ENCODE results near the gene PLCB1. TPM values are rescaled to one million over a fixed set of nuclear protein-coding genes. Genes with fewer than 3 reads are reported as not detected.

The PLCB1 gene
- total and polyA plus RNA-seq, 2 of the 4 experiments (the other 2 are of a cell fraction): 5.6 to 16.1 TPM

DNA sequence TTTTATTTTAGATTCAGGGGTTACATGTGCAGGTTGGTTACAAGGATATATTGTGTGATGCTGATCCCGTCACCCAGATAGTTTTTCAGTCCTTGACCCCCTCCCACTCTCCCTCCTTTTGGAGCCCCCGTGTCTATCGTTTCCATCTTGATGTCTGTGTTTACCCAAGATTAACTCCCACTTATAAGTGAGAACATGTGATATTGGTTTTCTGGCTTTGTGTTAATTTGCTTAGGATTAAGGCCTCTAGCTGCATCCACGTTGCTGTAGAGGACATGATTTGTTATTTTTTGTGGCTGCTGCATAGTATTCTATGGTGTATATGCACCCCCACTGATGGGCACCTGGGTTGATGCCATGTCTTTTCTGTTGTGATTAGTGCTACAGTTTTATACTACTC lies 178.6 kb downstream of the PLCB1 start:
- H3K79me1 ChIP-seq (ENCODE audit: low read depth in 1 of 2, low read length in 2 of 2): no peaks in the 10 kb centered on the region; a peak in 1 of 4 replicates
- H3K36me3 ChIP-seq (ENCODE audit: control insufficient read depth, insufficient read depth, low read length): no peaks in the 10 kb centered on the region
- H3K18ac ChIP-seq (ENCODE audit: low read depth, low read length): no peak overlapping the region
- H4K20me1 ChIP-seq (ENCODE audit: insufficient read depth, low read length): no peaks in the 10 kb centered on the region
- H3K27me3 ChIP-seq (ENCODE audit: control insufficient read depth, insufficient read depth, low read length): no peaks in the 10 kb centered on the region
- H3K9me1 ChIP-seq (ENCODE audit: insufficient read depth, low read length): no peaks in the 10 kb centered on the region
- H4K91ac ChIP-seq (ENCODE audit: insufficient read depth, low read depth, low read length): no peak overlapping the region
- no peaks in the 10 kb centered on the region for H3K4me1 ChIP-seq (ENCODE audit: control insufficient read depth, insufficient read depth, low read length)
- ChIA-PET POLR2A (ENCODE audit: unreplicated experiment) (no interaction called here), CTCF (interaction anchor here (1.1 kb wide), 1 partner anchor 12 kb away, joined by 4 read pairs; no protein-coding TSS in a partner anchor)
- no peak overlapping the region for H2BK120ac ChIP-seq (ENCODE audit: low read depth, low read length)
- H2BK20ac ChIP-seq (ENCODE audit: low read depth, low read length): no peak overlapping the region
- dilution Hi-C loops (cut with HindIII; ENCODE audit: low sequenced_read_pairs, unreplicated experiment) (no loop called here), in situ Hi-C loops (cut with MboI; ENCODE audit: low sequenced_read_pairs) (no loop called here), intact Hi-C loops (cut with micrococcal nuclease) (no loop called here)
- no peak overlapping the region for H3K4me3 ChIP-seq (ENCODE audit: insufficient read depth, low read depth, low read length)
- no peak overlapping the region for H3K23ac ChIP-seq (ENCODE audit: low read depth, low read length)
- H3K27ac ChIP-seq (ENCODE audit: insufficient read depth, low read length): no peak overlapping the region
- no peak overlapping the region for H3K56ac ChIP-seq (ENCODE audit: extremely low read depth, insufficient read depth, low read length)
- no peak overlapping the region for H2BK5ac ChIP-seq (ENCODE audit: low read depth, low read length, poor library complexity, severe bottlenecking)
- ATAC-seq (ENCODE audit: low read depth) (no peak), DNase-seq (no peak)
- TF ChIP-seq, protein P1, sequence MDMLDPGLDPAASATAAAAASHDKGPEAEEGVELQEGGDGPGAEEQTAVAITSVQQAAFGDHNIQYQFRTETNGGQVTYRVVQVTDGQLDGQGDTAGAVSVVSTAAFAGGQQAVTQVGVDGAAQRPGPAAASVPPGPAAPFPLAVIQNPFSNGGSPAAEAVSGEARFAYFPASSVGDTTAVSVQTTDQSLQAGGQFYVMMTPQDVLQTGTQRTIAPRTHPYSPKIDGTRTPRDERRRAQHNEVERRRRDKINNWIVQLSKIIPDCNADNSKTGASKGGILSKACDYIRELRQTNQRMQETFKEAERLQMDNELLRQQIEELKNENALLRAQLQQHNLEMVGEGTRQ (IDR thresholded peaks at IDR 0.05; ENCODE audit: low read depth, low read length): no peak
- no peak for TF ChIP-seq MAFK (IDR thresholded peaks at IDR 0.05; ENCODE audit: low read depth, low read length)
- TF ChIP-seq, protein P2, sequence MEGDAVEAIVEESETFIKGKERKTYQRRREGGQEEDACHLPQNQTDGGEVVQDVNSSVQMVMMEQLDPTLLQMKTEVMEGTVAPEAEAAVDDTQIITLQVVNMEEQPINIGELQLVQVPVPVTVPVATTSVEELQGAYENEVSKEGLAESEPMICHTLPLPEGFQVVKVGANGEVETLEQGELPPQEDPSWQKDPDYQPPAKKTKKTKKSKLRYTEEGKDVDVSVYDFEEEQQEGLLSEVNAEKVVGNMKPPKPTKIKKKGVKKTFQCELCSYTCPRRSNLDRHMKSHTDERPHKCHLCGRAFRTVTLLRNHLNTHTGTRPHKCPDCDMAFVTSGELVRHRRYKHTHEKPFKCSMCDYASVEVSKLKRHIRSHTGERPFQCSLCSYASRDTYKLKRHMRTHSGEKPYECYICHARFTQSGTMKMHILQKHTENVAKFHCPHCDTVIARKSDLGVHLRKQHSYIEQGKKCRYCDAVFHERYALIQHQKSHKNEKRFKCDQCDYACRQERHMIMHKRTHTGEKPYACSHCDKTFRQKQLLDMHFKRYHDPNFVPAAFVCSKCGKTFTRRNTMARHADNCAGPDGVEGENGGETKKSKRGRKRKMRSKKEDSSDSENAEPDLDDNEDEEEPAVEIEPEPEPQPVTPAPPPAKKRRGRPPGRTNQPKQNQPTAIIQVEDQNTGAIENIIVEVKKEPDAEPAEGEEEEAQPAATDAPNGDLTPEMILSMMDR (conservative IDR thresholded peaks at IDR 0.05; ENCODE audit: low read depth, low read length): no peak
- TF ChIP-seq, protein P3, sequence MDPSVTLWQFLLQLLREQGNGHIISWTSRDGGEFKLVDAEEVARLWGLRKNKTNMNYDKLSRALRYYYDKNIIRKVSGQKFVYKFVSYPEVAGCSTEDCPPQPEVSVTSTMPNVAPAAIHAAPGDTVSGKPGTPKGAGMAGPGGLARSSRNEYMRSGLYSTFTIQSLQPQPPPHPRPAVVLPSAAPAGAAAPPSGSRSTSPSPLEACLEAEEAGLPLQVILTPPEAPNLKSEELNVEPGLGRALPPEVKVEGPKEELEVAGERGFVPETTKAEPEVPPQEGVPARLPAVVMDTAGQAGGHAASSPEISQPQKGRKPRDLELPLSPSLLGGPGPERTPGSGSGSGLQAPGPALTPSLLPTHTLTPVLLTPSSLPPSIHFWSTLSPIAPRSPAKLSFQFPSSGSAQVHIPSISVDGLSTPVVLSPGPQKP (IDR thresholded peaks at IDR 0.05; ENCODE audit: borderline replicate concordance, low read depth, low read length): no peak
- TF ChIP-seq MXI1 (IDR thresholded peaks at IDR 0.05; ENCODE audit: borderline replicate concordance, low read depth, low read length): no peak
- no peak for TF ChIP-seq CEBPB (IDR thresholded peaks at IDR 0.05; ENCODE audit: low read depth, low read length)
- TF ChIP-seq CHD1 (IDR thresholded peaks at IDR 0.05; ENCODE audit: low read depth, low read length): no peak
- TF ChIP-seq NFE2L2 (IDR thresholded peaks at IDR 0.05; ENCODE audit: low read depth, low read length): no peak
- TF ChIP-seq RCOR1 (IDR thresholded peaks at IDR 0.05; ENCODE audit: insufficient replicate concordance, low read length): no peak
- no peak for TF ChIP-seq POLR2A (IDR thresholded peaks at IDR 0.05; ENCODE audit: low read depth, low read length)
- no peak for TF ChIP-seq FOS (IDR thresholded peaks at IDR 0.05; ENCODE audit: low read depth, low read length)
- no peak for TF ChIP-seq SMC3 (IDR thresholded peaks at IDR 0.05; ENCODE audit: low read depth, low read length)
- TF ChIP-seq BHLHE40 (IDR thresholded peaks at IDR 0.05; ENCODE audit: low read depth, low read length): no peak
- TF ChIP-seq RAD21 (IDR thresholded peaks at IDR 0.05; ENCODE audit: low read length): no peak
- TF ChIP-seq MAZ (IDR thresholded peaks at IDR 0.05; ENCODE audit: borderline replicate concordance, low read depth, low read length): no peak
- no peak for TF ChIP-seq RFX5 (IDR thresholded peaks at IDR 0.05; ENCODE audit: low read depth, low read length)
- no TSS peak for BruUV-seq (replicated peaks)
- no peak overlapping the region for H3K14ac ChIP-seq (replicated peaks; ENCODE audit: low read depth, low read length)
- no peak overlapping the region for H4K5ac ChIP-seq (ENCODE audit: low read depth, low read length)
- H3K4ac ChIP-seq (ENCODE audit: low read depth, low read length): no peak overlapping the region
- H4K8ac ChIP-seq (ENCODE audit: low read depth in 2 of 2, low read length in 2 of 2): no peak overlapping the region
- H3K9me3 ChIP-seq (ENCODE audit: control insufficient read depth, insufficient read depth, low read length): no peaks in the 10 kb centered on the region
- no peak overlapping the region for H3K9ac ChIP-seq (ENCODE audit: low read depth, low read length)
- H2AK5ac ChIP-seq (ENCODE audit: low read depth, low read length): no peak overlapping the region
- no peak overlapping the region for H2BK15ac ChIP-seq (ENCODE audit: low read depth, low read length)
- H3K4me2 ChIP-seq (ENCODE audit: low read depth, low read length): no peak overlapping the region
- no peak overlapping the region for H2AFZ ChIP-seq (replicated peaks; ENCODE audit: low read length, poor library complexity)
- no peak overlapping the region for H2AK9ac ChIP-seq (replicated peaks; ENCODE audit: low read depth, low read length, poor library complexity)
- WGBS, 2 experiments (ENCODE audit: extremely low coverage in 2 of 2, insufficient read length in 1 of 2): no CpG with 5 or more reads among the region's 4 CpGs
